ENCODE results near the gene GATM. TPM values are rescaled to one million over a fixed set of nuclear protein-coding genes. Genes with fewer than 3 reads are reported as not detected.

The GATM gene
- total RNA-seq, 1 experiment from 2014 or later: 1.6 TPM

GRCh38 chr15:45399381-45400212, 21.3 kb upstream of the GATM start:
- CTCF ChIA-PET: interaction anchor here (0.5 to 5.0 kb wide), 51 partner anchors 9 to 1469 kb away, joined by 3 to 44 read pairs (median 4); no protein-coding TSS in a partner anchor
- peaks cover 15% of the 10 kb centered on the region for H3K4me1 Mint-ChIP-seq (ENCODE audit: insufficient read depth, unreplicated experiment)
- peak; percentile 64 for DNase-seq (ENCODE audit: unreplicated experiment)
- intact Hi-C loops (cut with micrococcal nuclease): loop anchor here (1.0 kb wide), 4 partner anchors 92 to 273 kb away; no protein-coding TSS in a partner anchor
- H3K27me3 Mint-ChIP-seq (ENCODE audit: insufficient read depth, unreplicated experiment): peaks cover 15% of the 10 kb centered on the region
- peak; percentile 48 for TF ChIP-seq CTCF (IDR thresholded peaks at IDR 0.05; ENCODE audit: unreplicated experiment)
- no peaks in the 10 kb centered on the region for H3K9me3 Mint-ChIP-seq (ENCODE audit: unreplicated experiment)
- no peak overlapping the region for H3K4me3 Mint-ChIP-seq (ENCODE audit: unreplicated experiment)
- no peaks in the 10 kb centered on the region for H3K36me3 Mint-ChIP-seq (ENCODE audit: insufficient read depth, unreplicated experiment)
- POLR2A ChIA-PET: interaction anchor here (0.6 to 1.1 kb wide), 2 partner anchors 237 to 679 kb away, joined by 5 to 6 read pairs; no protein-coding TSS in a partner anchor
- no peak overlapping the region for H3K27ac Mint-ChIP-seq (ENCODE audit: low read depth, unreplicated experiment)
- BruUV-seq (replicated peaks): no TSS peak

- BruUV-seq (replicated peaks): no TSS peak
- POLR2A ChIA-PET: interaction anchor here (0.7 to 1.3 kb wide), 4 partner anchors 15 to 198 kb away, joined by 3 read pairs; no protein-coding TSS in a partner anchor
- TF ChIP-seq CTCF (IDR thresholded peaks at IDR 0.05; ENCODE audit: unreplicated experiment): no peak
- Mint-ChIP-seq H3K27ac (ENCODE audit: low read depth, unreplicated experiment) (no peak overlapping the region), H3K4me1 (ENCODE audit: insufficient read depth, unreplicated experiment) (peaks cover 9% of the 10 kb centered on the region), H3K36me3 (ENCODE audit: insufficient read depth, unreplicated experiment) (no peaks in the 10 kb centered on the region), H3K4me3 (ENCODE audit: unreplicated experiment) (no peak overlapping the region), H3K9me3 (ENCODE audit: unreplicated experiment) (no peaks in the 10 kb centered on the region), H3K27me3 (ENCODE audit: insufficient read depth, unreplicated experiment) (peaks cover 25% of the 10 kb centered on the region)
- intact Hi-C loops (cut with micrococcal nuclease): no loop called here
- CTCF ChIA-PET: interaction anchor here (0.6 to 2.8 kb wide), 11 partner anchors 11 to 306 kb away, joined by 3 to 11 read pairs (median 4); no protein-coding TSS in a partner anchor
- DNase-seq (ENCODE audit: unreplicated experiment): no peak
Observed at GRCh38 chr15:45397116-45397665, 18.8 kb upstream of the GATM start.

GRCh38 chr15:45395943-45396342, 17.6 kb upstream of the GATM start:
- no peaks in the 10 kb centered on the region for H3K9me3 Mint-ChIP-seq (ENCODE audit: unreplicated experiment)
- no peak overlapping the region for H3K27ac Mint-ChIP-seq (ENCODE audit: low read depth, unreplicated experiment)
- intact Hi-C loops (cut with micrococcal nuclease): no loop called here
- ChIA-PET POLR2A (interaction anchor here (1.1 to 1.3 kb wide), 3 partner anchors 20 to 196 kb away, joined by 3 read pairs; no protein-coding TSS in a partner anchor), CTCF (interaction anchor here (1.1 to 2.8 kb wide), 7 partner anchors 10 to 269 kb away, joined by 3 to 11 read pairs (median 6); no protein-coding TSS in a partner anchor)
- no peaks in the 10 kb centered on the region for H3K36me3 Mint-ChIP-seq (ENCODE audit: insufficient read depth, unreplicated experiment)
- H3K4me3 Mint-ChIP-seq (ENCODE audit: unreplicated experiment): no peak overlapping the region
- TF ChIP-seq CTCF (IDR thresholded peaks at IDR 0.05; ENCODE audit: unreplicated experiment): no peak
- H3K4me1 Mint-ChIP-seq (ENCODE audit: insufficient read depth, unreplicated experiment): peaks cover under 1% of the 10 kb centered on the region
- BruUV-seq (replicated peaks): no TSS peak
- DNase-seq (ENCODE audit: unreplicated experiment): no peak
- peaks cover 32% of the 10 kb centered on the region for H3K27me3 Mint-ChIP-seq (ENCODE audit: insufficient read depth, unreplicated experiment)

GRCh38 chr15:45394681-45395080, 16.3 kb upstream of the GATM start:
- Mint-ChIP-seq H3K27ac (ENCODE audit: low read depth, unreplicated experiment) (no peak overlapping the region), H3K9me3 (ENCODE audit: unreplicated experiment) (no peaks in the 10 kb centered on the region), H3K36me3 (ENCODE audit: insufficient read depth, unreplicated experiment) (no peaks in the 10 kb centered on the region), H3K4me3 (ENCODE audit: unreplicated experiment) (no peak overlapping the region), H3K4me1 (ENCODE audit: insufficient read depth, unreplicated experiment) (no peaks in the 10 kb centered on the region), H3K27me3 (ENCODE audit: insufficient read depth, unreplicated experiment) (peaks cover 32% of the 10 kb centered on the region)
- ChIA-PET CTCF (interaction anchor here (1.4 to 2.8 kb wide), 2 partner anchors 11 to 24 kb away, joined by 3 to 11 read pairs; no protein-coding TSS in a partner anchor), POLR2A (no interaction called here)
- no peak for TF ChIP-seq CTCF (IDR thresholded peaks at IDR 0.05; ENCODE audit: unreplicated experiment)
- BruUV-seq (replicated peaks): no TSS peak
- intact Hi-C loops (cut with micrococcal nuclease): no loop called here
- DNase-seq (ENCODE audit: unreplicated experiment): no peak

All from MCF 10A (cell line).